Stomach smooth muscle (tissue), 2 donors: ENCODE measurements around the gene USF3.
A peak's percentile ranks its signal among the peaks of the same experiment; 100 is the strongest.

Experiments
- H3K27ac ChIP-seq: one replicate; pipeline ENCODE4 v1.7.0; 2013; ENCODE audit warnings: mild to moderate bottlenecking, low read length, inconsistent platforms
- H3K27me3 ChIP-seq, 2 donors: one replicate each; pipeline ENCODE4 v1.7.0; 2013; ENCODE audit warnings: low read length in 2 of 2; ENCODE audit not compliant: insufficient read depth in 2 of 2, control insufficient read depth in 1 of 2
- H3K36me3 ChIP-seq, 2 donors: one replicate each; pipeline ENCODE4 v1.7.0; 2013; ENCODE audit warnings: low read length in 2 of 2; ENCODE audit not compliant: control insufficient read depth in 2 of 2, insufficient read depth in 2 of 2
- H3K4me1 ChIP-seq: one replicate; pipeline ENCODE4 v1.7.0; 2013; ENCODE audit warnings: low read length; ENCODE audit not compliant: control insufficient read depth, insufficient read depth
- H3K4me3 ChIP-seq, 2 donors: one replicate each; pipeline ENCODE4 v1.7.0; 2013; ENCODE audit warnings: low read length in 2 of 2
- H3K9ac ChIP-seq, 2 donors: one replicate each; pipeline ENCODE4 v1.7.0; 2013; ENCODE audit warnings: low read length in 2 of 2, mild to moderate bottlenecking in 1 of 2
- H3K9me3 ChIP-seq, 2 donors: one replicate each; pipeline ENCODE4 v1.7.0; 2013; ENCODE audit warnings: low read length in 2 of 2; ENCODE audit not compliant: control insufficient read depth in 2 of 2
- donor health status: healthy.
- donor health status: Pancreatic carcinoma.

USF3 gene

DNA sequence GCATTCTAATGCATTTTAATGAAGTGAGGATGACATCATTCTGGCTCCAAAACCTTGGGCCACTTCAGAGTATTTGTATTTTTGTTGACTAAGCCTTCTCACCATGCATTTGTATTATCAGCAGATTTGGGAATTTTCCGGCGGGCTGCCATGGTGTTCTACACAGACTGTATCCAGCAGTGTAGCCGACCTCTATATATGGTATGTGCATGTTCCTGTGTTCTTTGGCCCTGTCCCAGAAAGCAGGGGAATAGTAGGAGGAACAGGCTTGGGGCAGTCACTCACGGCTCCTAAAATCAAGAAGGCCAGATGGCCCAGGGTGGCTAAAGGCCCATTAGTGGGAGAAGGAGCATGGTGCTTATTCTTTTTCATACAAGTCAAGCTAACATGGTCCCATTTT lies 80.5 kb downstream of the USF3 start:
- Histone ChIP-seq H3K9me3 (no peaks in the 10 kb centered on the region), H3K27me3 (no peaks in the 10 kb centered on the region), H3K4me3 (peak overlapping the region in 1 of 2 donors; percentile 3), H3K36me3 (no peaks in the 10 kb centered on the region), H3K4me1 (peaks cover 6% of the 10 kb centered on the region), H3K27ac (no peak overlapping the region), H3K9ac (no peak overlapping the region)

DNA sequence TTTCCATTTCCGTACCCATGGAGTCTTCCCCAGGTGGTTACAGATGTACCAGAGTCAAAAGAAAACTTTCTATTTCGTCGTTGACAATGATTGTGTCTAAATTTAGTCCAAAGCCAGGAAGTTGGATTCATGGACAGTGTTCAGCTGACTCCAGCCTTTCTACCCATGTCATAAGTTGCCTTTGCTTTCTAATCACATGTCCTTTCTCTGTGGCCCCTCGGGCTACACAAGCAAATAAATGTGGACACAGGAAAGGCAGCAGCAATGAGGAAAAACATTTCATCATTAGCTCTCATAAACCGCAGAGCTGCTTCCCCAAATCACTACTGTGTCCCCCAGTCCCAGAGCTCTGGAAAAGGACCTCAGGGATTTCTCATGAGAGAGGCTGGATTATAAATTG lies 82.0 kb downstream of the USF3 start:
- H3K27me3 ChIP-seq, result no peaks in the 10 kb centered on the region
- H3K9ac ChIP-seq, result no peak overlapping the region
- H3K36me3 ChIP-seq, result no peaks in the 10 kb centered on the region
- H3K4me3 ChIP-seq, result no peak overlapping the region
- no peaks in the 10 kb centered on the region for H3K9me3 ChIP-seq
- H3K4me1 ChIP-seq, result peaks cover 6% of the 10 kb centered on the region
- peak overlapping the region; percentile 1 for H3K27ac ChIP-seq

DNA sequence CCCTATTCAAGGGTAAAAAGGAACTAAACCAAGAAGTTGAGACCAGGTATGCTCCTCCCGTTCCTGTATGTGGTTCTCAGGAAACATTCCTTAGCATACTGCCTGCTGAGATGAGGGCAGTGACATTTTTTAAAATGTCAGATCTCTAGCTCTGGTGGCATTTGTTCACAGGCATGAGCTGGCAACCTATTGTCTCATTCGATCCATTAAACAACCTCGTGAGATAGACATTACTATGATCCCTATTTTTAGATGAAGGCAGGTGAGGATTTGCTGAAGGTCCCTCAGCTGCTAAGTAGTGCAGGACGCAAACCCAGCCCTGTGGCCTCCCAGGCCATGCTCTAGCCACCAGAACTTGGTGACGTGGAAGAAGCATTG lies 89.2 kb downstream of the USF3 start:
- Histone ChIP-seq H3K4me3 (no peak overlapping the region), H3K4me1 (no peaks in the 10 kb centered on the region), H3K27ac (no peak overlapping the region), H3K36me3 (no peaks in the 10 kb centered on the region), H3K9me3 (no peaks in the 10 kb centered on the region), H3K27me3 (no peaks in the 10 kb centered on the region), H3K9ac (no peak overlapping the region)

DNA sequence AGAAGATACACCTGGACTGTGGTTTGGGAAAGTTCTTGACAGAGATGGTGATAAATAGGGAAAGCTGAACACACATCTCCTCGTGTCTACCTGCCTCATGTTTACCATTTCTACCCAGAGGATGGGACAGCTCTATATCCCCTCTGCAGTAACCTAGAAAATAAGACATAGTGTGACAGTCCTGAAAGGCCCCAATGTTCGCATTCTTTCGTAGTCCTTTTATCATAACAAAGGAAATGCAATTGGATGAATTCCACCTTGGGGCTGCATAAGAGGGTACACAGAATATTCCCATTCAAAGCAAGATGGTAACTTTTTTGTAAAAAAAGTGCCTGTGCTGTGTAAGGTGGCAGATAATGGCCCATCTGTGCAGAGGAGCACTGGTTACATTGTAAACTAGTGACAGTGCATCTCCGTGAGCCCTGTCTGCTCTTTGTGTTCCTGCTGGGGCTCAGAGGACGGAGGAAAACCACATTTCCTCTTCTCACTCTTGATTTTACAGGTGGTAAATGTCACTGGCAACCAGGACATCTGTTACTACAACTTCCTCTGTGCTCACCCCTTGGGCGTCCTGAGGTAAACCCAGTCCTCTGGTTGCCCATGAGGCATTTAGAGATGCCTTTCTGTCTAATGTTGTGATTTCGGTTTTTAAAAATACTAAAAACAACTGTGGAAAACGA lies 89.8 kb downstream of the USF3 start:
- no peaks in the 10 kb centered on the region for H3K36me3 ChIP-seq
- no peaks in the 10 kb centered on the region for H3K9me3 ChIP-seq
- no peak overlapping the region for H3K9ac ChIP-seq
- H3K4me1 ChIP-seq, result no peaks in the 10 kb centered on the region
- no peaks in the 10 kb centered on the region for H3K27me3 ChIP-seq
- H3K27ac ChIP-seq, result no peak overlapping the region
- H3K4me3 ChIP-seq, result no peak overlapping the region

DNA sequence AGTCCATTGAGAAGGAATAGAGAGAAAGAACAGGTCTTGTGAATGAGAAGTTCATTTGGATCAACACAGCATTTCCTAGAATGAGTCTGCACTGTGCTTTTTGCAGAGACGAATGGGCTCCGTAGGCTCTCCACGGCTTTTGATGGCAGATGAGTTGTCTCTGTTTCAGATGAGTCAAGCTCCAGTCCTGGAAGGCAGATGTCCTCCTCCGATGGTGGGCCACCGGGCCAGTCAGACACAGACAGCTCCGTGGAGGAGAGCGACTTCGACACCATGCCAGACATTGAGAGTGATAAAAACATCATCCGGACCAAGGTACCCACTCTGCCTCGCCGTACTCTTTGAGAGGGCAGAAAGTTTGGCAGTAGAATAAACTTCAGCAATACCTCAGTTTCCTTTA lies 93.6 kb downstream of the USF3 start:
- no peak overlapping the region for H3K9ac ChIP-seq
- no peaks in the 10 kb centered on the region for H3K36me3 ChIP-seq
- H3K9me3 ChIP-seq, result no peaks in the 10 kb centered on the region
- H3K4me1 ChIP-seq, result no peaks in the 10 kb centered on the region
- H3K4me3 ChIP-seq, result no peak overlapping the region
- no peak overlapping the region for H3K27ac ChIP-seq
- no peaks in the 10 kb centered on the region for H3K27me3 ChIP-seq

DNA sequence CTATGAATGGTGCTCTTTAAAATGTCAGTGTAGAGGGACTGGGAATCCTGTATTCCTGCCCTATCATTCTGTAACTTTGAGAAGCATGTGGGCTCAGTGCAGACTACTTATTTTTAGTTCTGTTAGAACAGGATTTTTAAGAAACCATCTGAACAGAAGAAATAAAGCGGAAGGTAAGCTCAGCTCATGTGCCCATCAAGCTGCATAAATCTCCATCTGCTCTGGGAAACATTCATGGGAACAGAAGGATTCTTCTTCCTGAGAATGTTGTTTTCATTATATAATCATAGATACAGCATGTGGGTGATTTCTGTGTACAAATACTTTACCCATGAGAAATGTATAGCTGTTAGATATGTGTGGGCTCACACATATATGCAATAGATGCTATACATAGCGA lies 94.2 kb downstream of the USF3 start:
- Histone ChIP-seq H3K9me3 (no peaks in the 10 kb centered on the region), H3K9ac (no peak overlapping the region), H3K27ac (no peak overlapping the region), H3K4me3 (no peak overlapping the region), H3K36me3 (no peaks in the 10 kb centered on the region), H3K4me1 (no peaks in the 10 kb centered on the region), H3K27me3 (no peaks in the 10 kb centered on the region)

DNA sequence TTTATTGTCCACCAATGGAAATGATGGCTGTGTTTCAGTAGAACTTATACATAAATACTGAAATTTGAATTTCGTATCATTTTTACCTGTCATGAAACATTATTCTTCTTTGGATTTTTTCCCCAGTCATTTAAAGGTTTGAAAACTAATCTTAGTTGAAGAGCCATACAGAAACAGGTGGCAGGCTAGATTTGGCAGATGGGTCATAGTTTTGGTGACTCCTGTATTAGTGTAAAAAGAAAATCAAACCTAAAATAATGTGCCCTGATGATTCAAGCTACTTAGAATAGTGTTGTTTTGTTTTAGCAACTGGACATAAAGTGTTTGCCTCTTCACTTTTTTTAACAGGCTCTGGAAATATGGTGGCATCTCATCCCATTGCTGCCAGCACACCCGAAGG lies 95.2 kb downstream of the USF3 start:
- H3K27ac ChIP-seq, result no peak overlapping the region
- no peak overlapping the region for H3K9ac ChIP-seq
- H3K4me3 ChIP-seq, result no peak overlapping the region
- H3K9me3 ChIP-seq, result no peaks in the 10 kb centered on the region
- H3K27me3 ChIP-seq, result no peaks in the 10 kb centered on the region
- H3K36me3 ChIP-seq, result no peaks in the 10 kb centered on the region
- no peaks in the 10 kb centered on the region for H3K4me1 ChIP-seq

DNA sequence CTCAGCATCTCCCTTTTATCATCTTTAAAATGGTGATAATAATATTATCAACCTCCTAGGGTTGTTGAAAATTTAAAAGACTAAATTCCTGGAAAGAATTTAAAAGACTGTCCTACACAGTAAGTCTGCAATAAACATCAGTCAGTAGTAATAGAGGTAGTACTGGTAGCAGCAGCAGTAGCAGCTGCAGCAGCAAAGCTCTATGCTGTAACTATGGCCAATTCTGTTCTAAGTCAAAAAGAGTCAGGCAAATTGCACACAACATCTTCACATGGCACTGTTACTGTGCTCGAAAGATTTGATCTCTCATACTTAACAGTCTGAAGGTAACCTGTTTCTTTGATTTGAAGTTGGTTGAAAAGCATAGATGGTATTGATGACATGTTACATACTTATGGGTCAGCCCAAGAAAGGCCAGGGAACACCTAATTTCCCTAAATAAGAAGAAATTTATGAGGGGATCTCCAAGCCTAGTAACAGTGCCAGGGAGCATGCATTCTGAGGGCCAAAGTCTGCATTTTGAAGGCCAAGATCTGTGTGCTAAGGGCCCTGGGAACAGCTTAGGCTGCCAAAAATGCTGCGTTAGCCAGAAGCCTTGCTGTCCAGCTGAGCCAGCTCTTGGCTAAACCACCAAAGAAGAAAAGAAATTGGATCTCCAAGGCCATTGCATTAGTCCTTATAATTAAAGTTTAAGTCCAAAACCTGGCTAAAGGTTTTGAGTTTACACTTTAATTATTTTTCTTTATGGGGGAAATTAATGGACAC lies 95.8 kb downstream of the USF3 start:
- H3K9me3 ChIP-seq, result no peaks in the 10 kb centered on the region
- no peak overlapping the region for H3K27ac ChIP-seq
- H3K27me3 ChIP-seq, result no peaks in the 10 kb centered on the region
- H3K9ac ChIP-seq, result no peak overlapping the region
- no peaks in the 10 kb centered on the region for H3K36me3 ChIP-seq
- H3K4me1 ChIP-seq, result no peaks in the 10 kb centered on the region
- no peak overlapping the region for H3K4me3 ChIP-seq
